Gastroesophageal sphincter (tissue), 3 donors: ENCODE results near the gene LHX8.

ENCODE experiments used
- POLR2AphosphoS5 ChIP-seq: sonication (generic); formaldehyde crosslinking; IDR thresholded peaks from one replicate; pipeline ENCODE4 v1.6.1; 2017; ENCODE audit warnings: antibody characterized with exemption
- TF ChIP-seq, protein P1 (sequence below), 4 experiments: fragments of 200-600 bp in 2 of 4; fragments of 450-650 bp in 2 of 4; sonication (generic) in 1 of 4; IDR thresholded peaks; one replicate each; pipeline ENCODE4 v1.5.1; 2017 to 2019; ENCODE audit warnings: antibody characterized with exemption in 4 of 4, mild to moderate bottlenecking in 2 of 4, moderate library complexity in 2 of 4

DNA sequence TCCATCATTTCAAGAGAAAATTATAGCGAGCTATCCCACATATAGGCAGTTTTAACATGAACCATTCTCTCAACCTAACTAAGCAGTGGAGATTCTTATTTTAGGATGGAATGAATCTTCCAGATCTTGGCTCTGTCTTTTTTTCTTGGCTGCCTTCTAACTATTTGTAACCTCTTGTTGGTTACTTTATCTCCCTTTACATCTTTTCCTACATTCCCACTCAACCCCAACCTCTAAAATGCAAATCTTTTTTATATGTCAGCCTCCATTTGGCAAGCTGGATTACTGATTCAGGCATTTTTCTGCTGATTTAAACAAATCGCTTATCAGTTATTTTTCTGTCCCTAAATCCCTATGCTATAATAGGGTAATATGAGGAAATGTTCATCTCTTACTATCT lies 46.9 kb upstream of the LHX8 start:
- TF ChIP-seq, protein P1, sequence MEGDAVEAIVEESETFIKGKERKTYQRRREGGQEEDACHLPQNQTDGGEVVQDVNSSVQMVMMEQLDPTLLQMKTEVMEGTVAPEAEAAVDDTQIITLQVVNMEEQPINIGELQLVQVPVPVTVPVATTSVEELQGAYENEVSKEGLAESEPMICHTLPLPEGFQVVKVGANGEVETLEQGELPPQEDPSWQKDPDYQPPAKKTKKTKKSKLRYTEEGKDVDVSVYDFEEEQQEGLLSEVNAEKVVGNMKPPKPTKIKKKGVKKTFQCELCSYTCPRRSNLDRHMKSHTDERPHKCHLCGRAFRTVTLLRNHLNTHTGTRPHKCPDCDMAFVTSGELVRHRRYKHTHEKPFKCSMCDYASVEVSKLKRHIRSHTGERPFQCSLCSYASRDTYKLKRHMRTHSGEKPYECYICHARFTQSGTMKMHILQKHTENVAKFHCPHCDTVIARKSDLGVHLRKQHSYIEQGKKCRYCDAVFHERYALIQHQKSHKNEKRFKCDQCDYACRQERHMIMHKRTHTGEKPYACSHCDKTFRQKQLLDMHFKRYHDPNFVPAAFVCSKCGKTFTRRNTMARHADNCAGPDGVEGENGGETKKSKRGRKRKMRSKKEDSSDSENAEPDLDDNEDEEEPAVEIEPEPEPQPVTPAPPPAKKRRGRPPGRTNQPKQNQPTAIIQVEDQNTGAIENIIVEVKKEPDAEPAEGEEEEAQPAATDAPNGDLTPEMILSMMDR (IDR thresholded peaks at IDR 0.05) = no peak
- no peak for TF ChIP-seq POLR2AphosphoS5
